ENCODE measurements around the gene GPS1.

Gene GPS1

DNA sequence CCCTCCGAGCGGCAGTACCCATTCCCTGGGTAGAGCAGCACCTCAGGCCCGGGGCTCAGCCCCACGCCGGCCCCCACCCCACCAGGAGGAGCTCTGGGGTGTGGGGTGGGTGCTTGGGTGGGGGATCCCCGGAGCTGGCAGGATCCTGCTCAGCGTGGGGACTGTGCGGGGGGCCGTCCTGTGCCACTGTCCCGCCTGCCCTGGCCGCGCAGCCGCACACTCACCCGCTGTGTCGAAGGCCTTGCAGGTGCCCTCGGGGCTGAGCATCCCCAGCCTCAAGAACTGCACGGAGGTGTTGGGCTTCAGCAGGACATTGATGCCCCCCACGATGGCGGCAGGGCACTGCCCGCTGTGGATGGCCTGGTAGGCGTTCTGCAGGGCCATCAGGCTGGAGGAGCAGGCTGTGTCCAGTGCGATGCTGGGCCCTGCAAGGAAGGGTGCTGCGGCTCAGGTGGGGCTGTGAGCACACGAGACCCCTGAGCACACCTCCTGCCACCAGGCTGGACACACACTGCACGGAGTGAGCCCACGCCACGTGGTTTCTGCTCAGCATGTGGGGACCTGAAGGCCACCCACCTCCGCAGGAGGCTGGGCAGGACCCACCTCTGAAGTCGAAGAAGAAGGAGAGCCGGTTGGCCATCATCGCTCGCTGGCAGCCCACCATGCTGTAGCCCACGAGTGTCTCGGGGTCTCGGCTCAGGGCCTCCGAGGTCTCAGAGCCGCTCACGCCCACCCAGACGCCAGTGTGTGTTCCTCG lies 41.5 kb downstream of the GPS1 start:
- peak; percentile 61 for DNase-seq

DNA sequence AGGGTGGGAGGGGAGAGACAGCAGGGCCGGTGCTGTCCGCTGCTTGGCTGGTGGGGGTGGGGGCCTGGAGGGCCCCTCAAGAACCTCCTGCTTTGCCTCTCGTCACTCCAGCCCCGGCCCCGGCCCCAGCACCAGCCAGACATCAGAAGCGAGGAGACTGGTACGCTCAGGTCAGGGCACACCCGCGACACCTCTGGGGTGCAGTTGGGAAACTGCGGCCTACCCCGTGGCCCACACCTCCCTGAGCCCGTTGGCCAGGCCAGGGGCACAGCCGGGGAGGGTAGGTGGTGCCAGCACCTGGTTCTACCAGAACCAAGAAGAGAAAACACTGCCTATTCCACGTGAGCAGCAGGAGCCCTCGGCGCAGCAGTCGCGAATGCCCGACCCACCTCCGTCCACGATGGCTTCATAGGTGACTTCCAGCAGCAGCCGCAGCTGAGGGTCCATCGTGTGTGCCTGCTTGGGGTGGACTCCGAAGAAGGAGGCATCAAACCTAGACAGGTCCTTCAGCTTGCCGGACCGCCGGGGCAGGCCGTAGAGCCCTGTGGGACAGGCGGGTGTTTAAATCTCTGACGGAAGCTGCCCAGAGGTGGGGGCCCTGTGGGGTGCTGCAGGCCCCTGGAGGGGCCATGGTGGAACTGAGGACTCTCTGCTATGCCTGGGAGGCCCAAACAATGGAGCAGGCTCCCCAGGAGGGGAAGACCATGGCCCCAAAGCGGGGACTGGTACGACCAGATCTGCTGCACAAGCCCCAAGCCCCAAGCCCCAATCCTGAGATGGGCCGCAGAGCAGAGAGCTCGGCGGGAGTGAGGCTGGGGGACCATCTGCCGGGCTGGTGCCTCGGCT lies 43.5 kb downstream of the GPS1 start:
- peak; percentile 63 for DNase-seq

GRCh38 chr17:82095777-82096708 lies 44.3 kb downstream of the GPS1 start:
- peak; percentile 62 for DNase-seq

- DNase-seq, result peak; percentile 62
Observed at GRCh38 chr17:82096709-82097183, 45.0 kb downstream of the GPS1 start.

- peak; percentile 74 for DNase-seq
Observed at GRCh38 chr17:82097184-82097918, 45.7 kb downstream of the GPS1 start.

DNA sequence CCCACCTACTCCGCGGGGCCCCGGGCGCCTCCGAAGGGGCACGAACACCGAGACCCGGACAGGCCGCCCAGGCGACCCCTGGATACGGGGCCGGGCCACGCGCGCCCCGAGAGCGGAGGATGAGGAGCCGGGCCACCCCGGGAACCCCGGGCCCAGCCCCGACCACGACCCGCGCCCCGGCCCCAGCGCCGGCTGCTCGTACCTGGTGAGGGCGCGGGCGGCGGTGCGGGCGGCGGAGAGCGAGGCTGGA lies 46.1 kb downstream of the GPS1 start:
- no peak for DNase-seq

DNA sequence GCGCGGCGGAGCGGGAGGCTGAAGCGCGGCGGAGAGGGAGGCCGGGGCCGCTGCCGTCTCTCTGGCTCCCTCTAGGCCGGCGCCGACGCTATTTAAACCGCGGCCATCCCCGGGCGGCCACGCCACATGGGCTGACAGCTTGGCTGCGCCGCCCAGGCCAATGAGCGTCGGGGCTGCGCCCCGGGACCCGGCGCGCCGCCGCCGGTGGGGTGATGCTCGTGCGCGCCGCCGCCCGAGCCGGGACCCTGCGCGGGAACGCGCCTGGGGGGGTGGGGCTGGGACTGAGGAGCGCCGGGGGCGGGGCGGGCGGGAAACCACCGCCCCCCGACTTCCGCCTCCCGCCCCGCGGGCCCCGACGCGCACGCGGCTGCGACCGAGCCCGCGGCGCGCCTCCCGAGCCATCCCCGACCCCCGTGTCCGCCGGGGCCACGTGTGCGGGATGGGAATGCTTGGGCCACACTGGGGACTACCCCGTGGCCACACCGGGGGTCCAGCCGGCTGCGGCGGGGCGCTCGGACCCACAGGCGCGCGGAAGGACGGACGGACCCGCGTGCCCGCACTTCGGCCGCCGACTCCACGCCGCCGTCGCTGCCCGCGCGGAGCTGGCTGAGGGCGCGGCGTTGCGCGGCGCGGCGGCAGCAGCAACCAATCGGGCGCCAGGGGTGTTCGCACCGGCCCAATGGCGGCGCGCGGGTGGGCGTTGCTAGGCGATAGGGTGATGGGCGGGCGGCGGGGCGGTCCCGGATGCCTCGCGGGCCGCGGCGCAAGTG lies 46.7 kb downstream of the GPS1 start, which contains the start of gene FASN:
FASN (minus strand) TSS at position 68 of the 770 bp plus-strand sequence. CDS start 1,791 bp downstream, outside the sequence.
- DNase-seq, result peak; percentile 97

DNA sequence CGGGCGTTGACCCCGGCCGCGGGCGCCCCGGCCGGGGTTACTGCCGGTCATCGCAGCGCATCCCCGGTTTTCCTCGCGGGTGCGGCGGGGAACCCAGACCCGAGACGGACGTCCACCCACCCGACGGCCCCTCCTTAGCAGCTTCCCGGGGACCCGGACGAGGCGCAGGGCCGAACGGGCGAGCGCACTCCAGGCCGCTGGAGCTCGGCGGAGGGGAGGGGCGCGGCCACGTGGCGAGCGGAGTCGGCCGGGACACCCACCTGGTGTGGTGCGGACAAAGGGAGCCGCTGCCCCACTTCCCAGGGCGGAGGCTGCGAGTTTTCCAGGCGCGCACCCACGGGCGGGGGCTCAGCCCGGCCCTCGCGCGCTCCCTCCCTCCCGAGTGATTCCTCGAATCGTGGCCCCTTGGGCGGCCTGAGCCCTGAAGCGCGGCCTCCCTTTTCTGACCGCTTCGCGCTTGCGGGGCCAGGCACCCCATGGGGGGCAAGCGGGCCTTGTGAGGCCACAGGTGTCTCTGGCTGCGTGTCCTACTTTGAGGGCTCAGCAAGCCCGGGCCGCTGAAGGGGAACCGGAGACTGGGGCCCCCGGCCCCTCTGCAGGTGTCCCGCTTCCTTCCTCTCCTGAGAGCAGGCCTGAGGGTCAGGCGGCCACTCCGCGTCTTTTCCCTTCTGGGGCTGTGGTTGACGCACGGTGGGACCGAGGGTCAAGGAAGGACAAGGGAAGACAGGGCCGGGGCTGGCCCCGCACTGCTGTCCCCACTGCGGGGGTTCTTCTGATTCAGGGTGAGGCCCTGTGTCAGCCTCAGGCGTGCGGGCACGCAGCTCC lies 47.5 kb downstream of the GPS1 start:
- no peak for DNase-seq

GRCh38 chr17:82100502-82101298 lies 49.0 kb downstream of the GPS1 start:
- no peak for DNase-seq

- DNase-seq, result no peak
Observed at GRCh38 chr17:82101301-82101715, 49.6 kb downstream of the GPS1 start.

GRCh38 chr17:82101767-82102679 lies 50.3 kb downstream of the GPS1 start:
- no peak for DNase-seq

GRCh38 chr17:82103553-82104451 lies 52.1 kb downstream of the GPS1 start:
- no peak for DNase-seq

DNA sequence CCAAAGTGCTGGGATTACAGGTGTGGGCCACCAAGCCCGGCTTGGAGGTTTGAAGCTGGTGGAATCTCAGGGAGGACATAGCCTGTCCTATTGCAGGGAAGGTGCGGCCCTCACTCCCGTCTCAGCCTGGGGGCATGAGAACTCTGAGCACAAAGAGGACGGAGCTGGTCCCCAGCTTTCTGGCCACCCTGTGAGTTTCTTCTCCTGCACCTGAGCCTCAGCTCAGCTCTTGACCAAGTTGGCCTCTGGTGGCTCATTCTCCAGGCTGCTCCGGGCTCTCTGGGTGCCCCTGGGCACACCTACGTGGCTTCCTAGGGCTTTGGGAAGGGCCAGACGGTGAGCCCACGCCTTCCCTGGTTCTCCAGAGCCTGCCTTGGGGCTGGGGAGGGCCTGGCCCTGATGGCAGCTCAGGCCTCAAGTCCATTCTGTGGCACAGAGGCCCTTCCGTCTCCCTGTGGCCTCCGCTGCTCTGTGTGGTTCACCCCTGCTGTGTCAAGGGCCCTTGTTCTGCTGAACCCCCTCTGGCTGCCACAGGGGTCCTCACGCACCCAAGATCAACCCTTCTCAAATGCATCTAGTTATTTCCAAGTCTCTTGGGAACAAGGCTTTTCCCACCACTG lies 53.2 kb downstream of the GPS1 start:
- DNase-seq, result no peak

GRCh38 chr17:82105417-82105881 lies 53.8 kb downstream of the GPS1 start:
- DNase-seq, result no peak

GRCh38 chr17:82105882-82106687 lies 54.4 kb downstream of the GPS1 start:
- DNase-seq, result peak; percentile 87
